H9 (cell line): Measurements from ENCODE around the gene SDHB. TPM values are rescaled to one million over a fixed set of nuclear protein-coding genes. Genes with fewer than 3 reads are reported as not detected.

Source experiments
- DNase-seq: peaks from one replicate; pipeline ENCODE4 v3.0.0-alpha.2; 2017
- H2AFZ ChIP-seq: one replicate; pipeline ENCODE4 v1.6.1; 2013; ENCODE audit warnings: mild to moderate bottlenecking, low read length, control low read depth, moderate library complexity
- H2AK5ac ChIP-seq: 2 replicates; pipeline ENCODE4 v1.6.1; 2013; ENCODE audit warnings: low read length, control low read depth, mixed read lengths; ENCODE audit not compliant: insufficient read length
- H2BK120ac ChIP-seq: one replicate; pipeline ENCODE4 v1.6.1; 2013; ENCODE audit warnings: low read depth, mild to moderate bottlenecking, low read length, control low read depth, inconsistent platforms; ENCODE audit not compliant: poor library complexity, severe bottlenecking
- H2BK12ac ChIP-seq: 2 replicates; pipeline ENCODE4 v1.6.1; 2013; ENCODE audit warnings: low read length, control low read depth, mixed read lengths, low read depth; ENCODE audit not compliant: insufficient read length
- H2BK15ac ChIP-seq: 2 replicates; pipeline ENCODE4 v1.6.1; 2013; ENCODE audit warnings: low read depth, low read length, control low read depth
- H2BK20ac ChIP-seq: one replicate; pipeline ENCODE4 v1.6.1; 2013; ENCODE audit warnings: low read depth, mild to moderate bottlenecking, low read length, control low read depth, inconsistent platforms; ENCODE audit not compliant: poor library complexity, severe bottlenecking
- H2BK5ac ChIP-seq: 2 replicates; pipeline ENCODE4 v1.6.1; 2013; ENCODE audit warnings: low read length, control low read depth, mixed read lengths; ENCODE audit not compliant: insufficient read length
- H3K14ac ChIP-seq: 2 replicates; pipeline ENCODE4 v1.6.1; 2013; ENCODE audit warnings: low read length, control low read depth; ENCODE audit not compliant: insufficient read depth
- H3K18ac ChIP-seq: 2 replicates; pipeline ENCODE4 v1.6.1; 2013; ENCODE audit warnings: low read depth, mild to moderate bottlenecking, mixed read lengths, low read length, control low read depth; ENCODE audit not compliant: insufficient read length
- H3K23ac ChIP-seq: 2 replicates; pipeline ENCODE4 v1.6.1; 2013; ENCODE audit warnings: low read length, control low read depth, mixed read lengths, low read depth; ENCODE audit not compliant: insufficient read length
- H3K23me2 ChIP-seq: 2 replicates; pipeline ENCODE4 v1.6.1; 2013; ENCODE audit warnings: low read depth, mild to moderate bottlenecking, mixed read lengths, low read length, control low read depth; ENCODE audit not compliant: insufficient read length, poor library complexity, severe bottlenecking
- H3K27ac ChIP-seq: 2 replicates; pipeline ENCODE4 v1.5.1; 2013; ENCODE audit warnings: low read length, control low read depth, mixed read lengths, low read depth; ENCODE audit not compliant: insufficient read length
- H3K27me3 ChIP-seq: 2 replicates; pipeline ENCODE4 v1.6.1; 2013; ENCODE audit warnings: low read length, control low read depth, inconsistent platforms; ENCODE audit not compliant: insufficient read depth
- H3K4ac ChIP-seq: 2 replicates; pipeline ENCODE4 v1.6.1; 2013; ENCODE audit warnings: low read depth, mild to moderate bottlenecking, control low read depth, inconsistent platforms, low read length, moderate library complexity
- H3K4me1 ChIP-seq: 2 replicates; pipeline ENCODE4 v1.6.1; 2013; ENCODE audit warnings: low read length, control low read depth, inconsistent platforms; ENCODE audit not compliant: insufficient read depth
- H3K4me2 ChIP-seq: 2 replicates; pipeline ENCODE4 v1.6.1; 2013; ENCODE audit warnings: low read length, control low read depth, mixed read lengths; ENCODE audit not compliant: insufficient read length, insufficient read depth
- H3K56ac ChIP-seq: 2 replicates; pipeline ENCODE4 v1.6.1; 2013; ENCODE audit warnings: low read depth, mild to moderate bottlenecking, mixed read lengths, low read length, control low read depth; ENCODE audit not compliant: insufficient read length
- H3K79me1 ChIP-seq: 2 replicates; pipeline ENCODE4 v1.6.1; 2013; ENCODE audit warnings: low read depth, mild to moderate bottlenecking, moderate library complexity, low read length, control low read depth, inconsistent platforms; ENCODE audit not compliant: insufficient read depth, poor library complexity, severe bottlenecking
- H3K79me2 ChIP-seq: 2 replicates; pipeline ENCODE4 v1.6.1; 2013; ENCODE audit warnings: low read length, control low read depth, inconsistent platforms; ENCODE audit not compliant: insufficient read depth
- H3K9ac ChIP-seq: 2 replicates; pipeline ENCODE4 v1.6.1; 2013; ENCODE audit warnings: low read length, control low read depth, mixed read lengths; ENCODE audit not compliant: insufficient read length; ENCODE audit errors: extremely low read depth
- H3K9me3 ChIP-seq: one replicate; pipeline ENCODE4 v1.6.1; 2013; ENCODE audit warnings: low read depth, low read length, inconsistent platforms; ENCODE audit not compliant: control insufficient read depth
- H3T11ph ChIP-seq: one replicate; pipeline ENCODE4 v1.6.1; 2013; ENCODE audit warnings: mild to moderate bottlenecking, low read length, control low read depth, inconsistent platforms
- H4K20me1 ChIP-seq: one replicate; pipeline ENCODE4 v1.6.1; 2013; ENCODE audit not compliant: control insufficient read depth, insufficient read length, insufficient read depth
- H4K5ac ChIP-seq: 2 replicates; pipeline ENCODE4 v1.6.1; 2013; ENCODE audit warnings: low read depth, mild to moderate bottlenecking, mixed read lengths, low read length, control low read depth; ENCODE audit not compliant: insufficient read length
- H4K8ac ChIP-seq: replicated peaks from 2 replicates; pipeline ENCODE4 v1.6.1; 2013; ENCODE audit warnings: low read length, control low read depth, mixed read lengths, low read depth; ENCODE audit not compliant: insufficient read length
- H4K91ac ChIP-seq: 2 replicates; pipeline ENCODE4 v1.6.1; 2013; ENCODE audit warnings: low read depth, mild to moderate bottlenecking, moderate library complexity, mixed read lengths, low read length, control low read depth; ENCODE audit not compliant: insufficient read length
- H3K27ac Mint-ChIP-seq, 3 experiments: 2 replicates in 2 of 3; 3 replicates in 1 of 3; pipeline ENCODE4 v1.8.0; 2020 to 2021; ENCODE audit warnings: mixed read lengths in 3 of 3, mild to moderate bottlenecking in 1 of 3, moderate library complexity in 1 of 3
- H3K27me3 Mint-ChIP-seq: 2 replicates; pipeline ENCODE4 v1.8.0; 2021; ENCODE audit warnings: low read depth, mild to moderate bottlenecking, moderate library complexity, mixed read lengths
- H3K36me3 Mint-ChIP-seq, 3 experiments: 2 replicates in 2 of 3; 3 replicates in 1 of 3; pipeline ENCODE4 v1.8.0; 2020 to 2021; ENCODE audit warnings: low read depth in 3 of 3, mixed read lengths in 3 of 3; ENCODE audit not compliant: insufficient read depth in 1 of 3
- H3K4me1 Mint-ChIP-seq, 2 experiments: 2 replicates each; pipeline ENCODE4 v1.8.0; 2020; ENCODE audit warnings: mixed read lengths in 2 of 2
- H3K4me3 Mint-ChIP-seq, 2 experiments: 2 replicates in 1 of 2; 3 replicates in 1 of 2; pipeline ENCODE4 v1.8.0; 2020 to 2021; ENCODE audit warnings: mild to moderate bottlenecking in 2 of 2, mixed read lengths in 2 of 2, moderate library complexity in 1 of 2
- H3K9me3 Mint-ChIP-seq, 2 experiments: 2 replicates in 1 of 2; 3 replicates in 1 of 2; pipeline ENCODE4 v1.8.0; 2020; ENCODE audit warnings: mild to moderate bottlenecking in 2 of 2, mixed read lengths in 2 of 2, moderate library complexity in 1 of 2
- WGBS: extraction: QIAGEN DNeasy Blood & Tissue Kit; methylation state at CpG from one replicate; pipeline ENCODE4 v1.1.7; 2013; ENCODE audit warnings: missing lambda C conversion rate, low lambda C conversion rate, mixed read lengths; ENCODE audit not compliant: insufficient read length; ENCODE audit errors: extremely low coverage; 5-methylcytosine and 5-hydroxymethylcytosine counted together
- total RNA-seq: library from RNA; stranded (reverse); gene quantifications from 2 replicates; pipeline ENCODE4 v1.2.1, GENCODE V29; 2021
- TF ChIP-seq, protein P1 (sequence below): fragments of 200-600 bp; sonication (generic); conservative IDR thresholded peaks from 3 replicates; pipeline ENCODE4 v1.8.0; 2021; ENCODE audit warnings: antibody characterized with exemption, mild to moderate bottlenecking

The SDHB gene
- total RNA-seq, 1 experiment from 2014 or later = 77.5 TPM

GRCh38 chr1:17046334-17046657 is 7.5 kb downstream of the SDHB start:
- H4K91ac ChIP-seq = no peak overlapping the region
- H3K9me3 ChIP-seq = no peaks in the 10 kb centered on the region
- Mint-ChIP-seq H3K9me3 (no peaks in the 10 kb centered on the region), H3K27me3 (no peaks in the 10 kb centered on the region), H3K27ac (no peak overlapping the region), H3K4me1 (peaks cover 3 to 10% of the 10 kb centered on the region in 2 experiments), H3K4me3 (no peak overlapping the region), H3K36me3 (peaks cover 7 to 51% (median 36%) of the 10 kb centered on the region in 3 experiments; a peak in 6 of 7 replicates)
- no peak overlapping the region for H2BK120ac ChIP-seq
- H3K18ac ChIP-seq = no peak overlapping the region
- no peak overlapping the region for H4K8ac ChIP-seq
- H3K9ac ChIP-seq = no peak overlapping the region
- H3K27ac ChIP-seq = no peak overlapping the region
- H2AK5ac ChIP-seq = no peak overlapping the region
- no peak overlapping the region for H2AFZ ChIP-seq
- no peak overlapping the region for H3K4ac ChIP-seq
- H3K79me1 ChIP-seq = no peaks in the 10 kb centered on the region
- H3K79me2 ChIP-seq = no peaks in the 10 kb centered on the region; the same call in 1 of the 2 replicates
- H2BK20ac ChIP-seq = no peak overlapping the region
- H2BK15ac ChIP-seq = no peak overlapping the region
- H3K27me3 ChIP-seq = no peaks in the 10 kb centered on the region
- no peaks in the 10 kb centered on the region for H4K20me1 ChIP-seq
- H3K23me2 ChIP-seq = no peaks in the 10 kb centered on the region
- H3K4me2 ChIP-seq = no peak overlapping the region
- H3T11ph ChIP-seq = no peak overlapping the region
- H3K56ac ChIP-seq = no peak overlapping the region
- H3K4me1 ChIP-seq = no peaks in the 10 kb centered on the region
- H2BK5ac ChIP-seq = no peak overlapping the region
- TF ChIP-seq, protein P1, sequence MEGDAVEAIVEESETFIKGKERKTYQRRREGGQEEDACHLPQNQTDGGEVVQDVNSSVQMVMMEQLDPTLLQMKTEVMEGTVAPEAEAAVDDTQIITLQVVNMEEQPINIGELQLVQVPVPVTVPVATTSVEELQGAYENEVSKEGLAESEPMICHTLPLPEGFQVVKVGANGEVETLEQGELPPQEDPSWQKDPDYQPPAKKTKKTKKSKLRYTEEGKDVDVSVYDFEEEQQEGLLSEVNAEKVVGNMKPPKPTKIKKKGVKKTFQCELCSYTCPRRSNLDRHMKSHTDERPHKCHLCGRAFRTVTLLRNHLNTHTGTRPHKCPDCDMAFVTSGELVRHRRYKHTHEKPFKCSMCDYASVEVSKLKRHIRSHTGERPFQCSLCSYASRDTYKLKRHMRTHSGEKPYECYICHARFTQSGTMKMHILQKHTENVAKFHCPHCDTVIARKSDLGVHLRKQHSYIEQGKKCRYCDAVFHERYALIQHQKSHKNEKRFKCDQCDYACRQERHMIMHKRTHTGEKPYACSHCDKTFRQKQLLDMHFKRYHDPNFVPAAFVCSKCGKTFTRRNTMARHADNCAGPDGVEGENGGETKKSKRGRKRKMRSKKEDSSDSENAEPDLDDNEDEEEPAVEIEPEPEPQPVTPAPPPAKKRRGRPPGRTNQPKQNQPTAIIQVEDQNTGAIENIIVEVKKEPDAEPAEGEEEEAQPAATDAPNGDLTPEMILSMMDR = no peak; the same call in 2 of the 3 replicates
- no peak overlapping the region for H4K5ac ChIP-seq
- WGBS = no CpG with 5 or more reads among the region's 3 CpGs
- H3K14ac ChIP-seq = no peak overlapping the region
- H3K23ac ChIP-seq = no peak overlapping the region
- H2BK12ac ChIP-seq = no peak overlapping the region
- no peak for DNase-seq
